Measurements from ENCODE around the gene ZNF93. TPM values are rescaled to one million over a fixed set of nuclear protein-coding genes. Genes with fewer than 3 reads are reported as not detected.
A peak's percentile ranks its signal among the peaks of the same experiment; 100 is the strongest.

ZNF93 gene
- total and polyA plus RNA-seq, 9 of the 15 experiments (the other 6 are each of a cell fraction or from before 2014, with no cell fraction given), result 11.1 to 26.3 (median 17.1) TPM

GRCh38 chr19:19866611-19867248 lies 34.0 kb upstream of the ZNF93 start (continued):
- TF ChIP-seq CC2D1A (IDR thresholded peaks at IDR 0.05) (peak; percentile 32; the same call in 1 of the 2 replicates), ZNF609 (CRISPR knock-in tag; IDR thresholded peaks at IDR 0.05; ENCODE audit: borderline replicate concordance) (no peak), RNF219 (CRISPR knock-in tag; IDR thresholded peaks at IDR 0.05) (no peak), FOXA3 (CRISPR knock-in tag; conservative IDR thresholded peaks at IDR 0.05 in 1 of 2, IDR thresholded peaks at IDR 0.05 in 1 of 2) (0 out of 4 replicates have a peak, but pooled peaks of 1 of the 2 experiments have one; percentile 34), ARID1B (IDR thresholded peaks at IDR 0.05) (0 out of 2 replicates have a peak, but pooled peaks have one; percentile 19), EZH2 (IDR thresholded peaks at IDR 0.05; ENCODE audit: borderline replicate concordance, low read depth, low read length) (no peak), FOXM1 (IDR thresholded peaks at IDR 0.05; ENCODE audit: low read depth) (peak; percentile 67), FOXM1 (CRISPR knock-in tag; IDR thresholded peaks at IDR 0.05; ENCODE audit: low read depth) (no peak), SIX5 (IDR thresholded peaks at IDR 0.05; ENCODE audit: borderline replicate concordance in 1 of 2, insufficient read depth in 1 of 2, low read depth in 1 of 2, low read length in 2 of 2) (no peak), DLX4 (CRISPR knock-in tag; IDR thresholded peaks at IDR 0.05) (no peak), GATA2 (CRISPR knock-in tag; IDR thresholded peaks at IDR 0.05) (no peak), STAT5B (CRISPR knock-in tag; IDR thresholded peaks at IDR 0.05) (no peak), ZNF696 (CRISPR knock-in tag; conservative IDR thresholded peaks at IDR 0.05) (no peak), NR2C1 (IDR thresholded peaks at IDR 0.05) (peak; percentile 52; the same call in 1 of the 2 replicates), NR2C1 (tag; IDR thresholded peaks at IDR 0.05) (peak; percentile 33; the same call in 1 of the 2 replicates), NFIC (IDR thresholded peaks at IDR 0.05) (peak; percentile 79), MYC (IDR thresholded peaks at IDR 0.05; ENCODE audit: low read depth, low read length) (0 out of 2 replicates have a peak, but pooled peaks have one; percentile 12), MYC (CRISPR knock-in tag; IDR thresholded peaks at IDR 0.05; ENCODE audit: borderline replicate concordance, low read depth) (no peak), E2F6 (IDR thresholded peaks at IDR 0.05; ENCODE audit: borderline replicate concordance in 1 of 2, extremely low read depth in 1 of 2, insufficient read depth in 1 of 2, insufficient read length in 1 of 2, low read depth in 1 of 2, low read length in 1 of 2, poor library complexity in 1 of 2, severe bottlenecking in 1 of 2) (peak in 1 of 2 experiments; percentile 29)

Measured in K562 (cell line).